Transverse colon (tissue), 4 donors: ENCODE data around the gene LRRC58.

Experiments used
- CTCF ChIP-seq, 5 experiments: fragments of 200-600 bp in 3 of 5; fragments of 450-650 bp in 2 of 5; sonication (generic) in 3 of 5; IDR thresholded peaks; 1 replicate in 2 of 5; 2 replicates in 3 of 5; pipeline ENCODE4 v1.5.1; 2016 to 2017; ENCODE audit warnings: antibody characterized with exemption in 5 of 5, inconsistent platforms in 3 of 5, mild to moderate bottlenecking in 2 of 5, moderate library complexity in 1 of 5
- EP300 ChIP-seq: sonication (generic); formaldehyde crosslinking; IDR thresholded peaks from one replicate; pipeline ENCODE4 v1.6.1; 2017; ENCODE audit warnings: antibody characterized with exemption, low read depth
- POLR2A ChIP-seq: fragments of 450-650 bp; IDR thresholded peaks from one replicate; pipeline ENCODE4 v1.6.1; 2016; ENCODE audit warnings: antibody characterized with exemption, mild to moderate bottlenecking, moderate library complexity
- POLR2AphosphoS5 ChIP-seq, 3 donors: sonication (generic); formaldehyde crosslinking; IDR thresholded peaks; one replicate each; pipeline ENCODE4 v1.6.1; 2016; ENCODE audit warnings: antibody characterized with exemption in 3 of 3

DNA sequence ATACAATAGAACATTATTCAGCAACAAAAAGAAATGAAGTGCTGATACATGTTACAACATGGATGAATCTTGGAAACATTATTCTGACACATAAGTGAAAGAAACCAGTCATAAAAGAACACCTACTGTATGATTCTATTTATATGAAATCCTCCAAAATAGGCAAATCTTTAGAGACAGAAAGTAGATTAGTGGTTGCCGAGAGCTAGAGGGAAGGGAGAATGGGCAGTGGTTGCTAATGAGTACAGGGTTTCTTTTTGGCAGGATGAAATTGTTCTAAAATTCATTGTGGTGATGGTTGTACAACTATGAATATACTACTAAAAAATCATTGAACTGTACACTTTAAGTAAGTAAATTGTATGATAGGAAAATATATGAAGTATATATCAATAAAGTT is 6.3 kb upstream of the LRRC58 start:
- no peak for TF ChIP-seq CTCF (IDR thresholded peaks at IDR 0.05)
- TF ChIP-seq POLR2A: no peak
- TF ChIP-seq POLR2AphosphoS5 (IDR thresholded peaks at IDR 0.05): no peak
- TF ChIP-seq EP300: no peak
